ENCODE measurements around the gene AK9.
"Not testable (repeated sequence)": the region's sequence is repeated elsewhere in the genome, so short reads cannot be mapped to it uniquely, and the experiment has no call there.

Gene AK9

GRCh38 chr6:109717971-109718370 lies 27.0 kb upstream of the AK9 start:
- Histone ChIP-seq H3K27ac (ENCODE audit: low read length) (no peak overlapping the region), H3K36me3 (ENCODE audit: control insufficient read depth, low read depth, low read length) (no peaks in the 10 kb centered on the region), H3K9ac (ENCODE audit: low read length) (no peak overlapping the region), H3K4me3 (ENCODE audit: low read length) (no peak overlapping the region), H3K27me3 (ENCODE audit: control insufficient read depth, insufficient read depth, low read length) (no peaks in the 10 kb centered on the region), H3K9me3 (ENCODE audit: control insufficient read depth, low read depth, low read length) (no peaks in the 10 kb centered on the region), H3K4me1 (ENCODE audit: control insufficient read depth, low read depth, low read length) (no peaks in the 10 kb centered on the region)

GRCh38 chr6:109715616-109716015 lies 24.6 kb upstream of the AK9 start:
- H3K36me3 ChIP-seq (ENCODE audit: control insufficient read depth, low read depth, low read length), result no peaks in the 10 kb centered on the region
- no peaks in the 10 kb centered on the region for H3K4me1 ChIP-seq (ENCODE audit: control insufficient read depth, low read depth, low read length)
- no peak overlapping the region for H3K9ac ChIP-seq (ENCODE audit: low read length)
- H3K27ac ChIP-seq (ENCODE audit: low read length), result no peak overlapping the region
- no peaks in the 10 kb centered on the region for H3K27me3 ChIP-seq (ENCODE audit: control insufficient read depth, insufficient read depth, low read length)
- no peak overlapping the region for H3K4me3 ChIP-seq (ENCODE audit: low read length)
- H3K9me3 ChIP-seq (ENCODE audit: control insufficient read depth, low read depth, low read length), result no peaks in the 10 kb centered on the region

- Histone ChIP-seq H3K27ac (ENCODE audit: low read length) (no peak overlapping the region), H3K9ac (ENCODE audit: low read length) (no peak overlapping the region), H3K4me3 (ENCODE audit: low read length) (no peak overlapping the region), H3K4me1 (ENCODE audit: control insufficient read depth, low read depth, low read length) (no peaks in the 10 kb centered on the region), H3K27me3 (ENCODE audit: control insufficient read depth, insufficient read depth, low read length) (no peaks in the 10 kb centered on the region), H3K36me3 (ENCODE audit: control insufficient read depth, low read depth, low read length) (no peaks in the 10 kb centered on the region), H3K9me3 (ENCODE audit: control insufficient read depth, low read depth, low read length) (no peaks in the 10 kb centered on the region)
Observed at GRCh38 chr6:109714611-109715010, 23.6 kb upstream of the AK9 start.

- H3K27me3 ChIP-seq (ENCODE audit: control insufficient read depth, insufficient read depth, low read length), result no peaks in the 10 kb centered on the region
- H3K9me3 ChIP-seq (ENCODE audit: control insufficient read depth, low read depth, low read length), result no peaks in the 10 kb centered on the region
- no peaks in the 10 kb centered on the region for H3K4me1 ChIP-seq (ENCODE audit: control insufficient read depth, low read depth, low read length)
- no peak overlapping the region for H3K4me3 ChIP-seq (ENCODE audit: low read length)
- H3K27ac ChIP-seq (ENCODE audit: low read length), result no peak overlapping the region
- no peaks in the 10 kb centered on the region for H3K36me3 ChIP-seq (ENCODE audit: control insufficient read depth, low read depth, low read length)
- H3K9ac ChIP-seq (ENCODE audit: low read length), result no peak overlapping the region
Observed at GRCh38 chr6:109714166-109714565, 23.2 kb upstream of the AK9 start.

- no peak overlapping the region for H3K27ac ChIP-seq (ENCODE audit: low read length)
- H3K36me3 ChIP-seq (ENCODE audit: control insufficient read depth, low read depth, low read length), result no peaks in the 10 kb centered on the region
- H3K4me1 ChIP-seq (ENCODE audit: control insufficient read depth, low read depth, low read length), result no peaks in the 10 kb centered on the region
- H3K4me3 ChIP-seq (ENCODE audit: low read length), result no peak overlapping the region
- H3K27me3 ChIP-seq (ENCODE audit: control insufficient read depth, insufficient read depth, low read length), result no peaks in the 10 kb centered on the region
- no peak overlapping the region for H3K9ac ChIP-seq (ENCODE audit: low read length)
- H3K9me3 ChIP-seq (ENCODE audit: control insufficient read depth, low read depth, low read length), result no peaks in the 10 kb centered on the region
Observed at GRCh38 chr6:109713097-109713496, 22.1 kb upstream of the AK9 start.

GRCh38 chr6:109708099-109708498 lies 17.1 kb upstream of the AK9 start:
- H3K4me3 ChIP-seq (ENCODE audit: low read length); H3K27ac ChIP-seq (ENCODE audit: low read length); H3K36me3 ChIP-seq (ENCODE audit: control insufficient read depth, low read depth, low read length); H3K4me1 ChIP-seq (ENCODE audit: control insufficient read depth, low read depth, low read length); H3K9ac ChIP-seq (ENCODE audit: low read length); H3K27me3 ChIP-seq (ENCODE audit: control insufficient read depth, insufficient read depth, low read length); H3K9me3 ChIP-seq (ENCODE audit: control insufficient read depth, low read depth, low read length): not testable (repeated sequence)

- peaks cover 8% of the 10 kb centered on the region for H3K4me1 ChIP-seq (ENCODE audit: control insufficient read depth, low read depth, low read length)
- no peaks in the 10 kb centered on the region for H3K36me3 ChIP-seq (ENCODE audit: control insufficient read depth, low read depth, low read length)
- H3K9me3 ChIP-seq (ENCODE audit: control insufficient read depth, low read depth, low read length), result no peaks in the 10 kb centered on the region
- no peak overlapping the region for H3K4me3 ChIP-seq (ENCODE audit: low read length)
- H3K9ac ChIP-seq (ENCODE audit: low read length), result no peak overlapping the region
- no peak overlapping the region for H3K27ac ChIP-seq (ENCODE audit: low read length)
- no peaks in the 10 kb centered on the region for H3K27me3 ChIP-seq (ENCODE audit: control insufficient read depth, insufficient read depth, low read length)
Observed at GRCh38 chr6:109706513-109706912, 15.5 kb upstream of the AK9 start.

- Histone ChIP-seq H3K36me3 (ENCODE audit: control insufficient read depth, low read depth, low read length) (no peaks in the 10 kb centered on the region), H3K9ac (ENCODE audit: low read length) (no peak overlapping the region), H3K4me3 (ENCODE audit: low read length) (no peak overlapping the region), H3K9me3 (ENCODE audit: control insufficient read depth, low read depth, low read length) (no peaks in the 10 kb centered on the region), H3K27ac (ENCODE audit: low read length) (no peak overlapping the region), H3K4me1 (ENCODE audit: control insufficient read depth, low read depth, low read length) (peaks cover 13% of the 10 kb centered on the region), H3K27me3 (ENCODE audit: control insufficient read depth, insufficient read depth, low read length) (no peaks in the 10 kb centered on the region)
Observed at GRCh38 chr6:109705258-109705657, 14.3 kb upstream of the AK9 start.

GRCh38 chr6:109702791-109703190 lies 11.8 kb upstream of the AK9 start:
- H3K27me3 ChIP-seq (ENCODE audit: control insufficient read depth, insufficient read depth, low read length), result no peaks in the 10 kb centered on the region
- H3K4me1 ChIP-seq (ENCODE audit: control insufficient read depth, low read depth, low read length), result peaks cover 13% of the 10 kb centered on the region
- no peak overlapping the region for H3K9ac ChIP-seq (ENCODE audit: low read length)
- no peaks in the 10 kb centered on the region for H3K36me3 ChIP-seq (ENCODE audit: control insufficient read depth, low read depth, low read length)
- no peak overlapping the region for H3K4me3 ChIP-seq (ENCODE audit: low read length)
- no peaks in the 10 kb centered on the region for H3K9me3 ChIP-seq (ENCODE audit: control insufficient read depth, low read depth, low read length)
- H3K27ac ChIP-seq (ENCODE audit: low read length), result no peak overlapping the region

- Histone ChIP-seq H3K36me3 (ENCODE audit: control insufficient read depth, low read depth, low read length) (no peaks in the 10 kb centered on the region), H3K27ac (ENCODE audit: low read length) (no peak overlapping the region), H3K9me3 (ENCODE audit: control insufficient read depth, low read depth, low read length) (no peaks in the 10 kb centered on the region), H3K9ac (ENCODE audit: low read length) (no peak overlapping the region), H3K4me3 (ENCODE audit: low read length) (no peak overlapping the region), H3K27me3 (ENCODE audit: control insufficient read depth, insufficient read depth, low read length) (no peaks in the 10 kb centered on the region), H3K4me1 (ENCODE audit: control insufficient read depth, low read depth, low read length) (peaks cover 13% of the 10 kb centered on the region)
Observed at GRCh38 chr6:109701774-109702173, 10.8 kb upstream of the AK9 start.

GRCh38 chr6:109701221-109701620 lies 10.2 kb upstream of the AK9 start:
- Histone ChIP-seq H3K9me3 (ENCODE audit: control insufficient read depth, low read depth, low read length) (no peaks in the 10 kb centered on the region), H3K9ac (ENCODE audit: low read length) (no peak overlapping the region), H3K27me3 (ENCODE audit: control insufficient read depth, insufficient read depth, low read length) (no peaks in the 10 kb centered on the region), H3K4me1 (ENCODE audit: control insufficient read depth, low read depth, low read length) (peaks cover 13% of the 10 kb centered on the region), H3K36me3 (ENCODE audit: control insufficient read depth, low read depth, low read length) (no peaks in the 10 kb centered on the region), H3K27ac (ENCODE audit: low read length) (no peak overlapping the region), H3K4me3 (ENCODE audit: low read length) (no peak overlapping the region)

- no peaks in the 10 kb centered on the region for H3K9me3 ChIP-seq (ENCODE audit: control insufficient read depth, low read depth, low read length)
Observed at GRCh38 chr6:109696355-109696754, 5.4 kb upstream of the AK9 start.

More at GRCh38 chr6:109696355-109696754, 5.4 kb upstream of the AK9 start:
- Histone ChIP-seq H3K36me3 (ENCODE audit: control insufficient read depth, low read depth, low read length) (no peaks in the 10 kb centered on the region), H3K27ac (ENCODE audit: low read length) (no peak overlapping the region), H3K4me1 (ENCODE audit: control insufficient read depth, low read depth, low read length) (peaks cover 3% of the 10 kb centered on the region), H3K4me3 (ENCODE audit: low read length) (no peak overlapping the region), H3K27me3 (ENCODE audit: control insufficient read depth, insufficient read depth, low read length) (no peaks in the 10 kb centered on the region), H3K9ac (ENCODE audit: low read length) (no peak overlapping the region)
